ENCODE results near the gene SLFN12L.

GRCh38 chr17:35496451-35497290, 40.8 kb downstream of the SLFN12L start:
- TF ChIP-seq POLR2A (IDR thresholded peaks at IDR 0.05): no peak
- TF ChIP-seq, protein P1, sequence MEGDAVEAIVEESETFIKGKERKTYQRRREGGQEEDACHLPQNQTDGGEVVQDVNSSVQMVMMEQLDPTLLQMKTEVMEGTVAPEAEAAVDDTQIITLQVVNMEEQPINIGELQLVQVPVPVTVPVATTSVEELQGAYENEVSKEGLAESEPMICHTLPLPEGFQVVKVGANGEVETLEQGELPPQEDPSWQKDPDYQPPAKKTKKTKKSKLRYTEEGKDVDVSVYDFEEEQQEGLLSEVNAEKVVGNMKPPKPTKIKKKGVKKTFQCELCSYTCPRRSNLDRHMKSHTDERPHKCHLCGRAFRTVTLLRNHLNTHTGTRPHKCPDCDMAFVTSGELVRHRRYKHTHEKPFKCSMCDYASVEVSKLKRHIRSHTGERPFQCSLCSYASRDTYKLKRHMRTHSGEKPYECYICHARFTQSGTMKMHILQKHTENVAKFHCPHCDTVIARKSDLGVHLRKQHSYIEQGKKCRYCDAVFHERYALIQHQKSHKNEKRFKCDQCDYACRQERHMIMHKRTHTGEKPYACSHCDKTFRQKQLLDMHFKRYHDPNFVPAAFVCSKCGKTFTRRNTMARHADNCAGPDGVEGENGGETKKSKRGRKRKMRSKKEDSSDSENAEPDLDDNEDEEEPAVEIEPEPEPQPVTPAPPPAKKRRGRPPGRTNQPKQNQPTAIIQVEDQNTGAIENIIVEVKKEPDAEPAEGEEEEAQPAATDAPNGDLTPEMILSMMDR (IDR thresholded peaks at IDR 0.05): no peak

All from tibial nerve (tissue), 3 donors.